K562 (cell line): ENCODE results near the gene TFCP2. TPM values are rescaled to one million over a fixed set of nuclear protein-coding genes. Genes with fewer than 3 reads are reported as not detected.

Experiments used
- ATAC-seq: fragments of 200-7000 bp; cut with Tn5 transposase; 3 replicates; pipeline ENCODE4 v1.9.1; 2020; ENCODE audit warnings: moderate library complexity
- BruUV-seq: library from RNA; stranded (reverse); fragments of 400-500 nt; replicated peaks from 2 replicates; lab custom pipeline; 2021; lab: Mats Ljungman, UMichigan
- CTCF ChIA-PET: fragments of 300-600 bp; formaldehyde crosslinking; extraction: SDS; loops from one replicate; lab custom pipeline; 2021; ENCODE audit warnings: low intra/inter-chr PET ratio; lab: Yijun Ruan, JAX
- POLR2A ChIA-PET: fragments of 300-600, 350-650 bp; sonication (Branson Sonifier 250); formaldehyde crosslinking; extraction: SDS; loops from one replicate; lab custom pipeline; 2021; ENCODE audit warnings: antibody characterized with exemption, inconsistent platforms; lab: Yijun Ruan, JAX
- DNase-seq, 4 experiments: peaks; one replicate each; pipeline versions ENCODE4 v3.0.0 to v3.0.0-alpha.2; 2011 to 2018; ENCODE audit warnings: low spot score in 3 of 4, mixed read lengths in 3 of 4; ENCODE audit errors: extremely low read depth in 1 of 4
- FAIRE-seq: peaks from 2 replicates; lab custom pipeline; 2011; peaks lifted over from hg19 to GRCh38; lab: Jason Lieb, UNC
- H2AFZ ChIP-seq: 2 replicates; pipeline ENCODE4 v1.6.0; 2011; ENCODE audit warnings: low read depth, low read length, control low read depth, inconsistent platforms
- H3K27ac ChIP-seq: fragments of 200-600 bp; 3 replicates; pipeline ENCODE4 v1.8.0; 2011; ENCODE audit warnings: low read depth, mild to moderate bottlenecking, control low read depth, inconsistent platforms, low read length, moderate library complexity, mixed read lengths; ENCODE audit errors: extremely low read depth
- H3K27me3 ChIP-seq, 2 experiments: fragments of 300-600 bp in 1 of 2; 2 replicates in 1 of 2; 3 replicates in 1 of 2; pipeline versions ENCODE4 v1.6.0 to v1.8.0; 2011; ENCODE audit warnings: inconsistent platforms in 2 of 2, low read length in 2 of 2, mild to moderate bottlenecking in 1 of 2, mixed read lengths in 1 of 2, moderate library complexity in 1 of 2; ENCODE audit not compliant: control insufficient read depth in 2 of 2, insufficient read depth in 2 of 2
- H3K36me3 ChIP-seq: fragments of 300-600 bp; 3 replicates; pipeline ENCODE4 v1.8.0; 2011; ENCODE audit warnings: mild to moderate bottlenecking, low read length, inconsistent platforms; ENCODE audit not compliant: control insufficient read depth, insufficient read depth
- H3K4me1 ChIP-seq, 2 experiments: fragments of 200-600 bp in 1 of 2; replicated peaks in 1 of 2; 2 replicates in 1 of 2; 3 replicates in 1 of 2; pipeline versions ENCODE4 v1.5.1 to v1.8.0; 2011; ENCODE audit warnings: inconsistent platforms in 2 of 2, low read length in 2 of 2, mild to moderate bottlenecking in 1 of 2, mixed read lengths in 1 of 2, moderate library complexity in 1 of 2; ENCODE audit not compliant: control insufficient read depth in 2 of 2, insufficient read depth in 2 of 2
- H3K4me2 ChIP-seq: 2 replicates; pipeline ENCODE4 v1.6.1; 2011; ENCODE audit warnings: low read length, control low read depth, inconsistent platforms, mixed read lengths; ENCODE audit not compliant: insufficient read depth
- H3K4me3 ChIP-seq: fragments of 200-600 bp; sonication (generic), shearing (Covaris generic); 2 replicates; pipeline ENCODE4 v1.5.1; 2016; ENCODE audit warnings: control low read depth, inconsistent platforms
- H3K79me2 ChIP-seq: fragments of 200-600 bp; 3 replicates; pipeline ENCODE4 v1.8.0; 2011; ENCODE audit warnings: low read length, inconsistent platforms; ENCODE audit not compliant: control insufficient read depth, insufficient read depth
- H3K9ac ChIP-seq, 2 experiments: 2 replicates each; pipeline versions ENCODE4 v1.6.0 to v1.6.1; 2011; ENCODE audit warnings: low read depth in 2 of 2, low read length in 2 of 2, control low read depth in 1 of 2, inconsistent platforms in 1 of 2, mild to moderate bottlenecking in 1 of 2, mixed read lengths in 1 of 2; ENCODE audit not compliant: insufficient read depth in 1 of 2
- H3K9me1 ChIP-seq: one replicate; pipeline ENCODE4 v1.6.0; 2011; ENCODE audit warnings: inconsistent platforms, mild to moderate bottlenecking, low read length, moderate library complexity; ENCODE audit not compliant: control insufficient read depth, insufficient read depth
- H3K9me3 ChIP-seq: replicated peaks from 2 replicates; pipeline ENCODE4 v1.5.1; 2011; ENCODE audit warnings: low read depth, low read length, inconsistent platforms; ENCODE audit not compliant: control insufficient read depth, insufficient read depth
- H4K20me1 ChIP-seq: replicated peaks from 2 replicates; pipeline ENCODE4 v1.6.1; 2011; ENCODE audit warnings: low read length, inconsistent platforms, mixed read lengths; ENCODE audit not compliant: control insufficient read depth, insufficient read depth
- HCFC1 ChIP-seq: IDR thresholded peaks from 2 replicates; pipeline ENCODE4 v1.6.1; 2012; ENCODE audit warnings: low read depth, low read length, improper control_type of control experiment
- TCF7L2 ChIP-seq: fragments of 150-350 bp; IDR thresholded peaks from 2 replicates; pipeline ENCODE4 v1.6.1; 2016; ENCODE audit warnings: low read depth, mild to moderate bottlenecking, low read length, moderate library complexity
- WGBS: fragments of 100-300 bp; shearing (Covaris generic); methylation state at CpG from one replicate; pipeline ENCODE4 v1.1.6; 2016; ENCODE audit warnings: low coverage, mixed read lengths; ENCODE audit not compliant: insufficient coverage; ENCODE audit errors: missing lambda C conversion rate; 5-methylcytosine and 5-hydroxymethylcytosine counted together
- in situ Hi-C: fragments of 300-500 bp; cut with MboI; formaldehyde crosslinking; loops from 4 replicates; pipeline ENCODE4 v1.15.0; 2018; ENCODE audit warnings: inconsistent platforms, mixed read lengths
- intact Hi-C: fragments of 100-400 bp; cut with micrococcal nuclease; formaldehyde crosslinking; loops from 2 replicates; pipeline ENCODE4 v1.14.2; 2022
- polyA plus RNA-seq, 8 experiments: library from polyadenylated mRNA; depleted of rRNA in 4 of 8; stranded (reverse) in 5 of 8; unstranded in 3 of 8; fragments of >200 nt; fragmentation: Nextera tagmentation in 2 of 8; fragmentation: Illumina TruSeq in 1 of 8; extraction: Ambion mirVana in 2 of 8; extraction: Trizol in 1 of 8; gene quantifications; 2 replicates each; pipeline versions ENCODE4 v1.2.1 to v1.2.3, GENCODE V29; 2011 to 2014; ENCODE audit warnings: inconsistent platforms in 1 of 8, missing spikeins in 1 of 8
- total RNA-seq, 7 experiments: library from RNA; depleted of rRNA in 6 of 7; stranded (reverse); fragments of >200 nt in 6 of 7; fragmentation: Illumina TruSeq in 2 of 7; extraction: Trizol in 2 of 7; gene quantifications; 2 replicates each; pipeline versions ENCODE4 v1.2.1 to v1.2.3, GENCODE V29; 2011 to 2021; ENCODE audit warnings: low replicate concordance in 1 of 7
- TF ChIP-seq, protein P1 (sequence below): fragments of 450-650 bp; IDR thresholded peaks from 2 replicates; pipeline ENCODE4 v1.6.1; 2016; ENCODE audit warnings: antibody characterized with exemption

Gene TFCP2
- total and polyA plus RNA-seq, 9 of the 15 experiments (the other 6 are each of a cell fraction or from before 2014, with no cell fraction given) = 8.0 to 38.9 (median 19.3) TPM

DNA sequence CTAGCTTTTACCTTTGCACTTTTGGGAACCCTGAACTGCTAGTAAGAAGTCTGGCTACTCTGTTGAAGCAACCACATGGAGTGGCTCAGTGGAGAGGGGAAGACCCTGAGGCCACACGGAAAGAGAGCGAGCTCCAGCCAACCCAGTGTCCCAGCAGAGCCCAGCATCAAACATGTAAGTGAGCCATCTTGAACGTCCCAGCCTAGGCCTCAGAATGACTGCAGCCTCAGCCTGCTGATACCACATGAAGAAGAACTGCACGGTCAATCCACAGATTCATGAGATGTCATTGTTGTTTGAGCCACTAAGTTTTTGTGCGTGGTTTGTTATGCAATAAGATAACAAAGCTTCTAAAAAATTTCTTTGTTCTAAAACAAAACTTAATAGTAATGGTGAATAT lies 40.2 kb downstream of the TFCP2 start:
- TF ChIP-seq HCFC1 (no peak), TCF7L2 (no peak)
- TF ChIP-seq, protein P1, sequence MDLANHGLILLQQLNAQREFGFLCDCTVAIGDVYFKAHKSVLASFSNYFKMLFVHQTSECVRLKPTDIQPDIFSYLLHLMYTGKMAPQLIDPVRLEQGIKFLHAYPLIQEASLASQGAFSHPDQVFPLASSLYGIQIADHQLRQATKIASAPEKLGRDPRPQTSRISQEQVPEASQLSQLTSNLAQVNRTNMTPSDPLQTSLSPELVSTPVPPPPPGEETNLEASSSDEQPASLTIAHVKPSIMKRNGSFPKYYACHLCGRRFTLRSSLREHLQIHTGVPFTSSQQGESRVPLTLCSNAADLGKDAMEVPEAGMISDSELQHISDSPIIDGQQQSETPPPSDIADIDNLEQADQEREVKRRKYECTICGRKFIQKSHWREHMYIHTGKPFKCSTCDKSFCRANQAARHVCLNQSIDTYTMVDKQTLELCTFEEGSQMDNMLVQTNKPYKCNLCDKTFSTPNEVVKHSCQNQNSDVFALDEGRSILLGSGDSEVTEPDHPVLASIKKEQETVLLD = no peak
- H3K79me2 ChIP-seq = no peaks in the 10 kb centered on the region
- no peak for FAIRE-seq
- no TSS peak for BruUV-seq
- 68% methylated on average over 5 of the region's 5 CpGs for WGBS
- peak overlapping the region in 1 of 2 experiments; percentile 63; a peak in 1 of 4 replicates for H3K9ac ChIP-seq
- H3K27me3 ChIP-seq = no peaks in the 10 kb centered on the region
- H3K36me3 ChIP-seq = peaks cover 3% of the 10 kb centered on the region; the same call in 1 of the 3 replicates
- POLR2A ChIA-PET = interaction anchor here (0.9 kb wide), 1 partner anchor 39 kb away, joined by 5 read pairs; no protein-coding TSS in a partner anchor
- H4K20me1 ChIP-seq = no peaks in the 10 kb centered on the region
- no peak overlapping the region for H3K4me2 ChIP-seq
- in situ Hi-C loops = no loop called here
- no peak overlapping the region for H2AFZ ChIP-seq
- H3K9me3 ChIP-seq = no peaks in the 10 kb centered on the region
- no peak overlapping the region for H3K27ac ChIP-seq
- DNase-seq = no peak
- CTCF ChIA-PET = no interaction called here
- no peaks in the 10 kb centered on the region for H3K4me1 ChIP-seq
- no peaks in the 10 kb centered on the region for H3K9me1 ChIP-seq
- ATAC-seq = no peak; the same call in 2 of the 3 replicates
- no peak overlapping the region for H3K4me3 ChIP-seq
- intact Hi-C loops = no loop called here
